HG03196 (cell line): Measurements from ENCODE around the gene RNF181.
A peak's percentile ranks its signal among the peaks of the same experiment; 100 is the strongest.
"Not testable (repeated sequence)": the region's sequence is repeated elsewhere in the genome, so short reads cannot be mapped to it uniquely, and the experiment has no call there.

Experiments
- ATAC-seq: cut with Tn5 transposase; IDR thresholded peaks from one replicate; pipeline ENCODE4 v1.9.1; 2021; ENCODE audit not compliant: unreplicated experiment

Gene RNF181

GRCh38 chr2:85594715-85595300 lies 737 bp upstream of the RNF181 start:
- ATAC-seq, result no peak

DNA sequence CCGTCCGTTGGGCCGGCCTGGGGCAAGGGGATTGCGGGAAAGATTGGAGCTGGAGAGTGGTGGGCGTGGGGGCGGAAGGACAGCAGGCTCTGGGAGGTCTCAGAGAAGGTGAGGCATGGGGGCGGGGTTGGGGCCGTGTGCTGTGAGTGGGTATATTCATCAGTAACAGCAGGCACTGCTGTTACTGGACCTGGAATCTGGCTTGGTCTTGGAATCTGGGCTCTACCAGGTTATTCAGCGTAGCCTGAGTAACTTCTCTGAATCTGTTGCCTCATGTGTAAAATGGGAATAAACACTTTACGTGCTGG lies 435 bp downstream of the RNF181 start:
- no peak for ATAC-seq

DNA sequence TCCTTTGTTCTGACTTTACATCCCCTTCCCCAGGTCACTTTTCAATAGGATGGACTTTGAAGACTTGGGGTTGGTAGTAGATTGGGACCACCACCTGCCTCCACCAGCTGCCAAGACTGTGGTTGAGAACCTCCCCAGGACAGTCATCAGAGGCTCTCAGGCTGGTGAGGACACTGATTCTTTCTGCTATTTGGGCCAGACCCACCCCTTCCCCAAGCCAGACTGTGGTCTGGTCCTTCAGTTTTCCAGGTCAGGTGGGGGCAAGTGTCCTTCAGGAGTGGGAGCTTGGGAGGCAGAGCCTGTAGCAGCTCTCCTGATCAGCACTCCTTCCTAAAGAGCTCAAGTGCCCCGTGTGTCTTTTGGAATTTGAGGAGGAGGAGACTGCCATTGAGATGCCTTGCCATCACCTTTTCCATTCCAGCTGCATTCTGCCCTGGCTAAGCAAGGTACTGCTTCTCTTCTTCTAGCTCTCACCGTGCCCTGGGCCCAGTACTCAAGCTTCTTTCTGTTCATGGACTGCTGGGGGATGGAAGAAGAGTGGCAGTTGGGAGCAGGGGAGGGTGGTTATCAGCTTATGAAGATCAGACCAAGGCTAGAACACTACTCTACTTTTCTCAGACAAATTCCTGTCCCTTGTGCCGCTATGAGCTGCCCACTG lies 1.1 kb downstream of the RNF181 start:
- no peak for ATAC-seq

GRCh38 chr2:85597241-85597640 lies 1.7 kb downstream of the RNF181 start:
- no peak for ATAC-seq

DNA sequence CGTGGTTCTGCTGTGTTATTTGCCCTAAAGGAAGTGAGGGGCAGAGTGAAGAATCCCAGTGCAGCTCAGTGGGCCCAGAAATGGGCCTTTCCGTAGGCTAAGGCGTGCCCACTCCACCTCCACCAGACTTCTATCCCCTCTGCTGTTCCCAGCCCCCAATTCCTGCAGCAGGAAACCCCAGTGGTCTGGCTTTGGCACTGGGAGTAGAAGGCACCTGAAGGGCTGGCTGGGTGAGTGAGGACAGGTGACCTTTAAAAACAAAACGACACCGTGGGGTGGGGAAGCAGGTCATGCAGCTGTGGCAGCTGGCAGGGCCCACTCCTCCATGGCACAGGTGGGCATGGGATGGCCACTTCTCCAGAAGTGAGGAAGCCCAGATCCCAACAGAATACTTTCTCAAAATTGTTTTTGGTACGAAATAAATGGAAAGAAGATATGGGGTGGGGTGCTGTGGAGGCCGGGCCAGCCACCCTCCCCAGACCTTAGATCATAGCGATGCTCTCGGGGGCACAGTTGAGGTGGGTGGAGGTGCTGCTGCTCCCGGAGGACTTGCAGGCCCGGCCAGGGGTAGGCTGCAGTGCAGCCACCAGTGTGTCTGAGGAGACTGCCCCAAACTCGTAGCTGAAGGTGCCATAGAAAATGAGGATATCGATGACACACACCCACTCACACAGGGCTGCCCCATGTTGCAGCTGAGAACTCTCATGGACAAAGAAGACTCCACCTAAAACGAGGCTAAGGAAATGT lies 3.2 kb downstream of the RNF181 start:
- ATAC-seq, result no peak

DNA sequence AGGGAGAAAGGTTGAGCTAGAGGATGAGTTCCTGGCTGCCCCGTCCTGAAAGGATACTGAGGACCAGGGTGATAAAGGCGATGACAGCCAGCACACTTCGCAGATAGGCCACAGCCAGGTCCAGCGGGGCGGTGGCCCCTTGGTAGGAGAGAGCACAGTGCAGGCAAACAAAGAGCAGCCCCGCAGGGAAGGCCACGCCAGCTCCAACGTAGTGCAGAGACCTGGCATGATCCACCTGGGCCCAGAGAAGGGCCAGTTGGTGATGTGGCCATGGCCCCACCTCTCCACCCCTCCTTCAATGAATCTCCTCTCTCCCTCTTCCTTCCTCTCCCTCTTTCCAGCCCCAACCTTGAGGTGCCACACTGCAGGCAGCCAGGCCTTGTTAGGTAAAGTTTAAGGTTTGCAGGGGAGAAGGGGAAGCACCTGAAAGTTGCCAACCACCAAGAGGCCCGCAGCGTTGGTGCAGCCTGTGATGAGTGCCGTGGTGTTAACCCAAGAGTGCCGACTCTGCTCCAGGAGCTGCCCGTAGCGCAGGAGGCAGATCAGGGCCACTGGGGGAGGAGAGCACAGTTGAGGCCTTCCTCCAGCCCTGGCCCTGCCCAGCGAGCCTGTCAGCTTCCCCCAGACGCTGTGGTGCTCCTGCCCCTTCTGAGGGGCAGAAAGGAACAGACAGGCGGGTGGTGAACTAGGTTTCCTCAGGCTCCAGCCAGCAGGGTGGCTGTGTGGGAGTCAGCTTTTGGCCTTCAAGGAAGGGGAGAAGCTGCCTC lies 4.1 kb downstream of the RNF181 start:
- ATAC-seq, result no peak

- ATAC-seq, result no peak
Observed at GRCh38 chr2:85600235-85600575, 4.7 kb downstream of the RNF181 start.

DNA sequence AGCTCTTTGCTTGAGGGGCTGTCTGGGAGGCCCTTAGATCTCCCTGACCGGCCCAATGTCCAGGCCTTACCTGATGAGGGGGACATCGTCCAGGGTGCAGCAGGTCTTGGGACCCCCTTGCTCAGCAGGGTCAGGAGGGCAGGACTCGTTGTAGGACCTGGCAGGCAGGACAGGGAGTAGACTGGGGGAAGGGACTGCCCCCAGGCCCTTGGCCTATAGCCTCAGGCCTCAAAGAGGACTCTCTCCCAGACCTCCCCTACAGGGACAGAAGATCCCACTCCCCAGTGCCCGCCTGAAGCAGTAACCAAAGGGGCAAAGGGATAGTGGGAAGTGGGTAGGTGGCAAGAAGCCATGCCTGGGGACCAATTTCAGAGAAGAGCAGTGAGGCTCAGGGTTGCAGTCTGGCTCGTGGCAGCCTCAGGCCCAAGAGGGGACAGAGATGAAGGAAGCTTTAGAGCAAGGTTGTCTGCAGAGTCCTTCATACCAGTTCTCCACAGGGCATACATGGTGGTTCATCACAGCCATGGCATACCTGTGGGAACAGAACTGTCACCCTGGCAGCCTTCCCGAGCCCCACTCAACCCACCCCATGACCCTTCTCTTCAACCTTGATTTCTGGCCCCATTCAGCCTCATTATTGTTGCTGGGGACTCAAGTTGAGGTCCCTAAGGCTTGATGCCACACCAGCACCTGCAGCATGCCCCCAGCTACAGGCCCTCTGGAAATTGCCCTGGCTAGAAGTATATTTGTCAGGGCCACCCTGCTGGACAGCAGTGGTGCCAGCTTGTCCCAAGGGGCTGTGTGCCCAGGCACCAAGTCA lies 5.6 kb downstream of the RNF181 start:
- ATAC-seq, result no peak

- ATAC-seq, result peak; percentile 26
Observed at GRCh38 chr2:85601771-85602475, 6.4 kb downstream of the RNF181 start.

DNA sequence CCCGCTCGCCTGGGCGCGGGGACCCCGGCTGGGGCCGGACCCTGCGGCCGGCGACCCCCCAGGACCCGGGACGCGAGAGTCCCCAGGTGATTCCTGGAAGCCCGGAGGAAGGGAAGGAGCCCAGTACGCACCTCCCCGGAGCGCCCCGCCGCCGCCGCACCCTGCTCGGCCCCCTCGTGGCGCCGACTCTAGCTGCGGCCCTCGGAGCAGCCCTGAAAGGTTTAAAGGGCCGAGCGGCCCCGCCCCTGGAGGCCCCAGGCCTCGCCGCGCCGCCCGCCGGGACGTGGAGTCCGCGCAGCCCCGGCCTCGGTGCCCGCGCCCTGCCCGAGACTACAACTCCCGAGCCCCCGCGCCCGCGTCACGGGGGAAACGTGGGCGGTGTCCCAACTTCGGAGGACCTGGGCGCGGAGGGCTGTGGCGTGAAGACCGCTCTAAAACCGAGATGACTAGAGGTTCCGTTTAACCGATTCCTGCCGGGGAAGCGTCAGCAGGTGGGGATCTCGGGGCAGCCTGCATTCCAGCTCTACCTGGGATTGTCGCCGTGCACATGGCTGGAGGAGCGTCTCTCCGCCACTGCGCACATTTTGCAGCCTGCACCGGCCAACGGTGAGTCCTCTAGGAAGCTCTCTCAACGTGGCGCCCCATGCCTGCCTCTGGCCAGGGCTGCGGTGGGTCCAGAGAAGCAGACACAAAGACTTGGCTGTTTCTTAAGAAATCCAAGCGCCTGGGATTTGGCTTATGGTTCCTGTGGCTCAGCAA lies 7.1 kb downstream of the RNF181 start, which contains the start of gene TMEM150A:
TMEM150A (minus strand) TSS at position 223 of the 759 bp plus-strand sequence. CDS start 750 bp downstream, outside the sequence.
- ATAC-seq, result peak; percentile 93

GRCh38 chr2:85604133-85604444 lies 8.5 kb downstream of the RNF181 start:
- ATAC-seq, result not testable (repeated sequence)

- ATAC-seq, result no peak
Observed at GRCh38 chr2:85604568-85605339, 9.2 kb downstream of the RNF181 start.

DNA sequence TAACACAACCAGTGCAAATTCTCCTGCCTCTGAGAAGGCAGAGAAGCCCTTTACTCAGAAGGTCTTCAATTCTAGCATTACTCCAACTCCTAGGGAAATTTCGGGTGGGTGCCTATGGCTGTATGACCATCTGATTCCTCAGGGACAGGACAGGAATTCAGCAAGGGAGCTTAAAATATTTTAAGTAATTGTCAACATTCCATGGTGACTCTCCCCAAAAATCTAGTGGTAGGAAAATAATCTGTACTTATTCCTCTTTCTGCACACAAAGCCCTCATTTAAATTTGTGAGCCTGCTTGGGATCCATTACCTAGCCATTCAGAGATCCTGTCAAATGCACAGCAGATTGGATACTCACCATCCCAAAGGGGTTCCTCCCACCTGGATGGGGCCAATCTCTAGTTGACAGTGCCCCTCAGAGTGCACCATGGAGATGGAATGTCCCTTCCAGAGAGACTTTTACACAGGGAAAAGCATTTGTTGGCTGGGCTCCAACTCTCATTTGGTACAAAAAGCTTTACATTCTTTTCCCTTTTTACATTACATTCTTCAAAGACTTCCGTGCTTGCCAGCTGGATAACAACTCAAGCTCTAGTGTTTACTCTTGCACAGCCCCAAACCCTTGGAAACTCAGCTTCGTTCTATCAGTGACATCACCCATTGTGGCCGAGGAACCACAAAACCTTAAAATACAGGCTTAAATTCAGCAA lies 10.0 kb downstream of the RNF181 start:
- ATAC-seq, result no peak

DNA sequence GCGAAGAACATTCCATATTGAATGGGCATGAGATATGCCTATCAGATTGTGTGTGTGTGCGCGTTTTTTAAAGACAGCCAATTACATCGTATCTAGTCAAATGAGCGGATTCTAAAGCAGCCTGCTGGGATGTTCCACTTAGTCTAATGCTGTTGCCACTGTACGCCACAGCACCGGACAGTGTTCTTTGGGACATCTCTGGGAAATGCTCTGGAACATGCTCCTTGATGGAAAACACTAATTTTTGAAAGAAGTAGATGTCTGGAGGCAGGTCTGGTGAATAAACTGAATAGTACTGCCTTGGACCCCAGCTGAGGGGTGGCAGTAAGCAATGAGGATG lies 10.5 kb downstream of the RNF181 start:
- ATAC-seq, result no peak

GRCh38 chr2:85607268-85608215 lies 12.0 kb downstream of the RNF181 start:
- no peak for ATAC-seq

- peak; percentile 7 for ATAC-seq
Observed at GRCh38 chr2:85611217-85611704, 15.7 kb downstream of the RNF181 start.
